AG10803 (cell line): ENCODE data around the gene MAP2.

ENCODE experiments used
- DNase-seq: peaks from one replicate; pipeline ENCODE4 v3.0.0; 2010; ENCODE audit warnings: low read depth
- H3K4me3 ChIP-seq: 2 replicates; pipeline ENCODE4 v1.5.1; 2011; ENCODE audit warnings: mild to moderate bottlenecking, low read length, control low read depth
- CTCF ChIP-seq: conservative IDR thresholded peaks from 2 replicates; pipeline ENCODE4 v1.5.1; 2011; ENCODE audit warnings: mild to moderate bottlenecking, low read length, control low read depth, inconsistent platforms

MAP2 gene

GRCh38 chr2:209512971-209513370 is 89.1 kb downstream of the MAP2 start:
- H3K4me3 ChIP-seq = no peak overlapping the region
- DNase-seq = no peak
- TF ChIP-seq CTCF = no peak

- H3K4me3 ChIP-seq = no peak overlapping the region
- DNase-seq = no peak
- TF ChIP-seq CTCF = no peak
Observed at GRCh38 chr2:209517436-209517835, 93.6 kb downstream of the MAP2 start.

- DNase-seq = no peak
- TF ChIP-seq CTCF = no peak
- H3K4me3 ChIP-seq = no peak overlapping the region
Observed at GRCh38 chr2:209519271-209519670, 95.4 kb downstream of the MAP2 start.

GRCh38 chr2:209519906-209520305 is 96.1 kb downstream of the MAP2 start:
- no peak overlapping the region for H3K4me3 ChIP-seq
- no peak for DNase-seq
- TF ChIP-seq CTCF = no peak

- no peak overlapping the region for H3K4me3 ChIP-seq
- DNase-seq = no peak
- TF ChIP-seq CTCF = no peak
Observed at GRCh38 chr2:209523041-209523740, 99.3 kb downstream of the MAP2 start.

GRCh38 chr2:209523867-209524266 is 100.0 kb downstream of the MAP2 start:
- no peak for DNase-seq
- TF ChIP-seq CTCF = no peak
- no peak overlapping the region for H3K4me3 ChIP-seq

GRCh38 chr2:209525331-209525730 is 101.5 kb downstream of the MAP2 start:
- no peak for TF ChIP-seq CTCF
- H3K4me3 ChIP-seq = no peak overlapping the region
- DNase-seq = no peak
